ENCODE measurements around the gene PIEZO2.

The PIEZO2 gene

GRCh38 chr18:11000071-11000470 is 149.3 kb downstream of the PIEZO2 start:
- Histone ChIP-seq H3K4me1 (ENCODE audit: control insufficient read depth, insufficient read depth, low read length) (peaks cover 2% of the 10 kb centered on the region; the same call in 1 of the 2 replicates), H3K36me3 (ENCODE audit: control insufficient read depth in 2 of 2, insufficient read depth in 1 of 2, low read length in 2 of 2) (no peaks in the 10 kb centered on the region), H3K27ac (ENCODE audit: extremely low read depth, low read depth, low read length) (no peak overlapping the region), H3K4me3 (ENCODE audit: low read depth, low read length) (no peak overlapping the region), H3K9me3 (ENCODE audit: control insufficient read depth, insufficient read depth, low read depth, low read length) (peaks cover 3% of the 10 kb centered on the region; the same call in 1 of the 2 replicates)
- ChIA-PET POLR2A (no interaction called here), CTCF (interaction anchor here (0.5 kb wide), 1 partner anchor 40 kb away, joined by 3 read pairs; no protein-coding TSS in a partner anchor)
- no peak for TF ChIP-seq PRDM10 (tag by site-specific recombination; IDR thresholded peaks at IDR 0.05)
- TF ChIP-seq WT1 (tag by site-specific recombination; IDR thresholded peaks at IDR 0.05): no peak
- no peak for TF ChIP-seq ZNF292 (tag by site-specific recombination; IDR thresholded peaks at IDR 0.05; ENCODE audit: borderline replicate concordance, low read depth)
- TF ChIP-seq ZNF280D (tag by site-specific recombination; IDR thresholded peaks at IDR 0.05): no peak
- TF ChIP-seq ZSCAN30 (tag by site-specific recombination; IDR thresholded peaks at IDR 0.05): no peak
- TF ChIP-seq ZNF121 (tag by site-specific recombination; IDR thresholded peaks at IDR 0.05): no peak
- TF ChIP-seq ZNF366 (tag by site-specific recombination; conservative IDR thresholded peaks at IDR 0.05): no peak

GRCh38 chr18:10997885-10998284 is 151.5 kb downstream of the PIEZO2 start:
- H3K4me3 ChIP-seq (ENCODE audit: low read depth, low read length): no peak overlapping the region

More at GRCh38 chr18:10997885-10998284, 151.5 kb downstream of the PIEZO2 start:
- Histone ChIP-seq H3K4me1 (ENCODE audit: control insufficient read depth, insufficient read depth, low read length) (no peaks in the 10 kb centered on the region), H3K36me3 (ENCODE audit: control insufficient read depth in 2 of 2, insufficient read depth in 1 of 2, low read length in 2 of 2) (no peaks in the 10 kb centered on the region), H3K9me3 (ENCODE audit: control insufficient read depth, insufficient read depth, low read depth, low read length) (peaks cover 3% of the 10 kb centered on the region; the same call in 1 of the 2 replicates), H3K27ac (ENCODE audit: extremely low read depth, low read depth, low read length) (no peak overlapping the region)
- CTCF ChIA-PET: no interaction called here
- POLR2A ChIA-PET: no interaction called here
- TF ChIP-seq ZNF37A (tag by site-specific recombination; IDR thresholded peaks at IDR 0.05): no peak
- no peak for TF ChIP-seq ZSCAN16 (tag by site-specific recombination; IDR thresholded peaks at IDR 0.05)
- TF ChIP-seq ZNF398 (tag by site-specific recombination; IDR thresholded peaks at IDR 0.05): no peak
- no peak for TF ChIP-seq ZNF624 (tag by site-specific recombination; IDR thresholded peaks at IDR 0.05)
- no peak for TF ChIP-seq ZBTB8A (tag by site-specific recombination; IDR thresholded peaks at IDR 0.05)
- TF ChIP-seq GLI2 (tag by site-specific recombination; IDR thresholded peaks at IDR 0.05; ENCODE audit: borderline replicate concordance, low read depth): no peak
- TF ChIP-seq ZNF548 (tag by site-specific recombination; IDR thresholded peaks at IDR 0.05): no peak
- TF ChIP-seq ZNF239 (tag by site-specific recombination; IDR thresholded peaks at IDR 0.05): no peak
- TF ChIP-seq ZSCAN23 (tag by site-specific recombination; IDR thresholded peaks at IDR 0.05): no peak
- TF ChIP-seq ZNF248 (tag by site-specific recombination; IDR thresholded peaks at IDR 0.05): no peak
- no peak for TF ChIP-seq ZNF544 (tag by site-specific recombination; IDR thresholded peaks at IDR 0.05)
- no peak for TF ChIP-seq ZNF426 (tag by site-specific recombination; IDR thresholded peaks at IDR 0.05)
- TF ChIP-seq ZNF76 (tag by site-specific recombination; IDR thresholded peaks at IDR 0.05; ENCODE audit: borderline replicate concordance, low read depth): no peak
- no peak for TF ChIP-seq ZNF561 (tag by site-specific recombination; IDR thresholded peaks at IDR 0.05; ENCODE audit: borderline replicate concordance)
- no peak for TF ChIP-seq ZEB2 (tag by site-specific recombination; IDR thresholded peaks at IDR 0.05)
- no peak for TF ChIP-seq ZNF558 (tag by site-specific recombination; IDR thresholded peaks at IDR 0.05)
- TF ChIP-seq ZNF513 (tag by site-specific recombination; IDR thresholded peaks at IDR 0.05): no peak
- no peak for TF ChIP-seq ZNF623 (tag by site-specific recombination; IDR thresholded peaks at IDR 0.05)
- TF ChIP-seq ZFP37 (tag by site-specific recombination; IDR thresholded peaks at IDR 0.05): no peak
